ENCODE data around the gene ALK. TPM values are rescaled to one million over a fixed set of nuclear protein-coding genes. Genes with fewer than 3 reads are reported as not detected.

The ALK gene
- total and polyA plus RNA-seq, 2 donors (not counting 1 experiment from before 2014, with no cell fraction given): under 0.01 to 0.02 TPM

DNA sequence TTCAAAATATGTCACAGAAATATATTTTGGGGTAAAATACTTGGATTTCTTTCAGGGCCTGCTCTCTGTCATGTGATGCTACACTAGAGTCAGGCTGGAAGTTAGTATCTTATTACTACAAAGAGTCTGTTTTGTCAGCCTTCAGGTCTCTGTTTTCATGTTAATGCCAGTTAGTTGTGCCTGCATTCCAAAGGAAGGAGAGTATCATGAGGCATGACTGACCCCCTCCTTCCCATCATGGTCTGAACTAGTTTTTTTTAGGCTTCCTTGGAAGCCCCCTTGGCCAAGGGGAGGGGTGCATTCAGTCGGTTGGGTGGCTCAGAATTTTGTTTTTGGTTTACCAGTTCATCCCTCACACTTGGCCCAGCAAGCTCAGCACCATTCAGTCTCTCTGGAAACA is 318.0 kb downstream of the ALK start:
- Histone ChIP-seq H3K27ac (ENCODE audit: insufficient read depth, low read length) (no peak overlapping the region), H3K9ac (ENCODE audit: insufficient read depth, low read length) (no peak overlapping the region), H3K4me3 (replicated peaks in 1 of 4; ENCODE audit: control extremely low read depth in 1 of 4, insufficient read depth in 1 of 4, low read depth in 3 of 4, low read length in 4 of 4) (no peak overlapping the region), H3K36me3 (ENCODE audit: control insufficient read depth, insufficient read depth, low read length) (no peaks in the 10 kb centered on the region), H2AFZ (ENCODE audit: low read length) (no peak overlapping the region), H4K20me1 (ENCODE audit: control insufficient read depth, extremely low read depth, insufficient read depth, low read length) (no peaks in the 10 kb centered on the region), H3K27me3 (ENCODE audit: control insufficient read depth, insufficient read depth, low read length) (no peaks in the 10 kb centered on the region), H3K4me2 (ENCODE audit: extremely low read depth, insufficient read depth, low read length) (no peak overlapping the region), H3K9me3 (ENCODE audit: control insufficient read depth, insufficient read depth, low read depth, low read length) (no peaks in the 10 kb centered on the region), H3K79me2 (ENCODE audit: control insufficient read depth, insufficient read depth, low read length) (no peaks in the 10 kb centered on the region), H3K4me1 (ENCODE audit: control insufficient read depth, extremely low read depth, insufficient read depth, low read length) (peaks cover 5% of the 10 kb centered on the region)
- no peak for DNase-seq (ENCODE audit: low read depth in 2 of 2)
- TF ChIP-seq EZH2 (IDR thresholded peaks at IDR 0.05; ENCODE audit: low read length, missing control alignments): no peak
- TF ChIP-seq, protein P1, sequence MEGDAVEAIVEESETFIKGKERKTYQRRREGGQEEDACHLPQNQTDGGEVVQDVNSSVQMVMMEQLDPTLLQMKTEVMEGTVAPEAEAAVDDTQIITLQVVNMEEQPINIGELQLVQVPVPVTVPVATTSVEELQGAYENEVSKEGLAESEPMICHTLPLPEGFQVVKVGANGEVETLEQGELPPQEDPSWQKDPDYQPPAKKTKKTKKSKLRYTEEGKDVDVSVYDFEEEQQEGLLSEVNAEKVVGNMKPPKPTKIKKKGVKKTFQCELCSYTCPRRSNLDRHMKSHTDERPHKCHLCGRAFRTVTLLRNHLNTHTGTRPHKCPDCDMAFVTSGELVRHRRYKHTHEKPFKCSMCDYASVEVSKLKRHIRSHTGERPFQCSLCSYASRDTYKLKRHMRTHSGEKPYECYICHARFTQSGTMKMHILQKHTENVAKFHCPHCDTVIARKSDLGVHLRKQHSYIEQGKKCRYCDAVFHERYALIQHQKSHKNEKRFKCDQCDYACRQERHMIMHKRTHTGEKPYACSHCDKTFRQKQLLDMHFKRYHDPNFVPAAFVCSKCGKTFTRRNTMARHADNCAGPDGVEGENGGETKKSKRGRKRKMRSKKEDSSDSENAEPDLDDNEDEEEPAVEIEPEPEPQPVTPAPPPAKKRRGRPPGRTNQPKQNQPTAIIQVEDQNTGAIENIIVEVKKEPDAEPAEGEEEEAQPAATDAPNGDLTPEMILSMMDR (conservative IDR thresholded peaks at IDR 0.05 in 1 of 2, IDR thresholded peaks at IDR 0.05 in 1 of 2; ENCODE audit: low read depth in 1 of 2, low read length in 2 of 2): no peak

DNA sequence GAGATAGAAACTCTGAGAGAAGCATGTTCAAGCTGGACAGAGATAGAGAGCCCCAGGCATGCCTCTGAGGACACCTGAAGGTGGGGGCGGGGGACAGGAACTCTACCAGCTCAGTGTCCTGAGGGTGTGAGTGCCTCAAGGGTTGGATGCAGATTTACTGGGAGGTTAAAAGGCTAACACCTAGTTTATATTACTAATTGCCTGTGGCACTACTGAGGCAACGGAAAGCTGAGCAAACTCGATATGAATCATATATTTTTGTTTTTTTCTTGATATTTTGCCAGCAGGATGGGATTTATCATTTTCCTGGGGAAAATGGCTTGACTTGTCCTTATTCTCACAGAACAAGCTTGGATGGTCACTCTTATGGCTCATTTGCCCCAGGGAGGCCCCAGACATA is 319.5 kb downstream of the ALK start:
- no peak for TF ChIP-seq EZH2 (IDR thresholded peaks at IDR 0.05; ENCODE audit: low read length, missing control alignments)
- TF ChIP-seq, protein P1 (conservative IDR thresholded peaks at IDR 0.05 in 1 of 2, IDR thresholded peaks at IDR 0.05 in 1 of 2; ENCODE audit: low read depth in 1 of 2, low read length in 2 of 2): no peak
- H3K27ac ChIP-seq (ENCODE audit: insufficient read depth, low read length): no peak overlapping the region

DNA sequence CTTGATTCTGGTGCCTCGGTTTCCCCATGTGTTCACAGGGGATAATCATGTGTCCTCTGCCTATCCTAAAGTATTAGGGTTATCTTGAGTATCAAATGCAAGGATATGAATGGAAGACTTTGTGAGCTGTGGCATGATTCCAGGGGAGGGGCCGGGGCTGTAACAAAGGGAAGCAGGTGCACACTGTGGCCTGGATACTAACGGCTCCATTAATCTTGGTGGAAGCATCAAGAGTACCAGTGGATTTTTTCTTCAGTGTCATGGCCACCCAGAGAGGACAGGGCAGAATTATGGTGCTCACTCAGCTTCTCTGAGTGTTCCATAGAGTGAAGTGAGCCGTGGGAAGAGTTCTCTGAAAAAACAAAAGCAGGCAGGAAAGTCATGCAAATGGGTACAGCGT is 320.1 kb downstream of the ALK start:
- no peaks in the 10 kb centered on the region for H3K9me3 ChIP-seq (ENCODE audit: control insufficient read depth, insufficient read depth, low read depth, low read length)
- no peak overlapping the region for H3K27ac ChIP-seq (ENCODE audit: insufficient read depth, low read length)
- peaks cover 5% of the 10 kb centered on the region for H3K4me1 ChIP-seq (ENCODE audit: control insufficient read depth, extremely low read depth, insufficient read depth, low read length)
- H3K79me2 ChIP-seq (ENCODE audit: control insufficient read depth, insufficient read depth, low read length): no peaks in the 10 kb centered on the region
- H3K36me3 ChIP-seq (ENCODE audit: control insufficient read depth, insufficient read depth, low read length): no peaks in the 10 kb centered on the region
- no peaks in the 10 kb centered on the region for H4K20me1 ChIP-seq (ENCODE audit: control insufficient read depth, extremely low read depth, insufficient read depth, low read length)
- H3K4me3 ChIP-seq (replicated peaks in 1 of 4; ENCODE audit: control extremely low read depth in 1 of 4, insufficient read depth in 1 of 4, low read depth in 3 of 4, low read length in 4 of 4): no peak overlapping the region
- DNase-seq (ENCODE audit: low read depth in 2 of 2): no peak
- no peak overlapping the region for H2AFZ ChIP-seq (ENCODE audit: low read length)
- H3K27me3 ChIP-seq (ENCODE audit: control insufficient read depth, insufficient read depth, low read length): no peaks in the 10 kb centered on the region
- H3K9ac ChIP-seq (ENCODE audit: insufficient read depth, low read length): no peak overlapping the region
- TF ChIP-seq EZH2 (IDR thresholded peaks at IDR 0.05; ENCODE audit: low read length, missing control alignments): no peak
- TF ChIP-seq, protein P1 (conservative IDR thresholded peaks at IDR 0.05 in 1 of 2, IDR thresholded peaks at IDR 0.05 in 1 of 2; ENCODE audit: low read depth in 1 of 2, low read length in 2 of 2): no peak
- no peak overlapping the region for H3K4me2 ChIP-seq (ENCODE audit: extremely low read depth, insufficient read depth, low read length)

More for the DNA sequence above, 319.5 kb downstream of the ALK start:
- Histone ChIP-seq H3K9ac (ENCODE audit: insufficient read depth, low read length) (no peak overlapping the region), H3K4me2 (ENCODE audit: extremely low read depth, insufficient read depth, low read length) (no peak overlapping the region), H3K36me3 (ENCODE audit: control insufficient read depth, insufficient read depth, low read length) (no peaks in the 10 kb centered on the region), H2AFZ (ENCODE audit: low read length) (no peak overlapping the region), H4K20me1 (ENCODE audit: control insufficient read depth, extremely low read depth, insufficient read depth, low read length) (no peaks in the 10 kb centered on the region), H3K4me3 (replicated peaks in 1 of 4; ENCODE audit: control extremely low read depth in 1 of 4, insufficient read depth in 1 of 4, low read depth in 3 of 4, low read length in 4 of 4) (no peak overlapping the region), H3K4me1 (ENCODE audit: control insufficient read depth, extremely low read depth, insufficient read depth, low read length) (peaks cover 5% of the 10 kb centered on the region), H3K9me3 (ENCODE audit: control insufficient read depth, insufficient read depth, low read depth, low read length) (no peaks in the 10 kb centered on the region), H3K79me2 (ENCODE audit: control insufficient read depth, insufficient read depth, low read length) (no peaks in the 10 kb centered on the region), H3K27me3 (ENCODE audit: control insufficient read depth, insufficient read depth, low read length) (no peaks in the 10 kb centered on the region)
- peak in 1 of 2 donors; percentile 2 for DNase-seq (ENCODE audit: low read depth in 2 of 2)
